ENCODE measurements around the gene PRR5L.

GRCh38 chr11:36408498-36409136 lies 112.5 kb downstream of the PRR5L start:
- TF ChIP-seq CTCF (IDR thresholded peaks at IDR 0.05) = no peak
- no peak for TF ChIP-seq POLR2A (IDR thresholded peaks at IDR 0.05)
- no peak for TF ChIP-seq POLR2AphosphoS5 (IDR thresholded peaks at IDR 0.05)
- TF ChIP-seq EP300 (IDR thresholded peaks at IDR 0.05) = no peak
